NCI-H524 treated with DMSO at 0.1 percent for 48 hours (cell line): ENCODE results near the gene MIA.
"Not testable (repeated sequence)": the region's sequence is repeated elsewhere in the genome, so short reads cannot be mapped to it uniquely, and the experiment has no call there.

ENCODE experiments used
- DNase-seq: peaks from one replicate; lab custom pipeline; 2025; lab: John Stamatoyannopoulos, UW

The MIA gene

GRCh38 chr19:40780582-40780981 is 5.3 kb downstream of the MIA start:
- no peak for DNase-seq

GRCh38 chr19:40781140-40781539 is 5.8 kb downstream of the MIA start:
- no peak for DNase-seq

- DNase-seq, result no peak
Measured at GRCh38 chr19:40783711-40784110, 8.4 kb downstream of the MIA start.

DNA sequence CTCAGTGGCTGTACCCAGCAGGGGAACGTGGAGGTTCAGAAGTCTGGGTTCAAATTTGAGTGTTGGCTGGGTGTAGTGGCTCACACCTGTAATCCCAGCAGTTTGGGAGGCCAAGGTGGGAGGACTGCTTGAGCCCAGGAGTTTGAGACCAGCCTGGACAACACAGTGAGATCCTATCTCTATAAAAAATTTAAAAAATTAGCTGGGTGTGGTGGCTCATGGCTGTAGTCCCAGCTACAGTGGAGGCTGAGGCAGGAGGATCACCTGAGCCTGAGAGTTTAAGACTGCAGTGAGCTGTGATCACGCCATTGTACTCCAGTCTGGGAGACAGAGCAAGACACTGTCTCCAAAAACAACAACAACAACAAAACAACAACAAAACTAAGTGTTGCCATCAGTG is 8.8 kb downstream of the MIA start:
- not testable (repeated sequence) for DNase-seq

DNA sequence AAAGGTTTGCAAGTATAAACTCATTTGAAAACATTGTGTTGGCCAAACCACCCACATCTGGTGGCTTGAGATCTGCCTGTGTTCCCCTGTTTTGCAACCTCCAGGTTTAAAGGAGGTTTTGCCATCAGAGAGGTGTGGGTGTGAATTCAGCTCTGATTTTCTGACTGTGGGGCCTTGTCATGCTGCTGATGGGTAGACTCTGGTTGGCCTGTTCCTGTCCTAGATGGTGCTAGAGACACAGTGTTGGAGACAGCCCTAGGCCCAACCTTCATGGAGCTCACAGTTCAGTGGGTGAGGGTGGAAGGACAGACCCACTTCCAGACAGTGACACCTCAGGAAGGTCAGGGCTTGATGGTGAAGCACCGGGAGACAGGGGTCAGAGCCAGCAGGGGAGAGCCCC is 10.2 kb downstream of the MIA start:
- DNase-seq, result no peak

- DNase-seq, result no peak
Measured at GRCh38 chr19:40786060-40787037, 11.0 kb downstream of the MIA start.

GRCh38 chr19:40791349-40791748 is 16.0 kb downstream of the MIA start:
- no peak for DNase-seq

DNA sequence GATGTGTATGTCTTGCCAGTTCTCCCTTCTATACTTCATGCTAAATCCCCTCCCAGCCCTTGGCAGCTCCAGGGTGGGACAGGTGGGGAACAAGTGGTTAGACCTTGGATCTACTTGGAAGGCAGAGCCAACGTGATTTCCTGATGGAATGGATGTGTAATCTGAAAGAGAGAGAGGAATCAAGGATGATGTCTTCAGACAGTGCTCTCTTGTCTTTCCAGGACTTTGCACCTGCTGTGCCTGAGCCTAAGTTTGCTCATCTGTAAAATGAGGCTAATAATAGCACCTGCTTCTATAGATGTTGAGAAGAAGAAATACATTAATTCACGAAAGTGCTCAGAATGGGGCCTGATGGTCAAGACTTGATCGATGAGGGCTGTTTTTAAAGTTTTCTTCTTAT is 16.7 kb downstream of the MIA start:
- DNase-seq, result no peak

- DNase-seq, result no peak
Measured at GRCh38 chr19:40797166-40797962, 22.0 kb downstream of the MIA start.

DNA sequence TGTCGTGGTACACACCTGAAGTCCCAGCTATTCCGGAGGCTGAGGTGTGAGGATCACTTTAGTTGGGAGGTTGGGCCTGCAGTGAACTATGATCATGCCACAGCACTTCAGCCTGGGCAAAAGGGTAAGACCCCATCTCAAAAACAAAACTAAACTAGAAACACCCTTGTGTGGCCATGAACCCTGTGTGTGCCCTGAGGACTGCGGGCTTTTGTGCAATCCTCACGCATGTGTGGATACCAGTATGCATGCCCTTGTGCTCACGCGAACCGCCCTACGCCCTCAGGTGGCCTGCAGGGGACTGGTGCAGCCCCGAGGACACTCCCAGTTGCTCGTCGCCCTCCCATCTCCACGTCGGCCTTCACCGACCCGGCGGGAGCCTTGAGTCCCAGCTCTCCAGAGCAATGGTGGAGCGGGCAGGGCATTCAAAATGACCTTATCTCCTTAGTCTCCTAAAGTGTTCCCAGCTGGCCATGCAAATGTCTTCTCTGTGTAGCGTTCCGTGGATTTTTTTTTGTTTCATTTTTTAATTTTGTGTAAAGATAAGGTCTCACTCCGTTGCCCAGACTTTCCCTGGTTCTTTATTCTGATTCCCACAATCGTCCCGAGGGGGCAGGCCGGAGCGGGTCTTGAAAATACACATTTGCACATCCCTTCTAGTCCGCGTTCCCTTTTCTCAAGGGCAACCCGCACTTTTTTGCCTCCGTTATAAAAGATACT is 22.8 kb downstream of the MIA start:
- no peak for DNase-seq

GRCh38 chr19:40798683-40799557 is 23.6 kb downstream of the MIA start, which contains the start of gene EGLN2:
TSS of gene EGLN2 (plus strand) at chr19:40799191. CDS start at chr19:40800573, 1,382 bp downstream.
- DNase-seq, result peak; percentile 97

DNA sequence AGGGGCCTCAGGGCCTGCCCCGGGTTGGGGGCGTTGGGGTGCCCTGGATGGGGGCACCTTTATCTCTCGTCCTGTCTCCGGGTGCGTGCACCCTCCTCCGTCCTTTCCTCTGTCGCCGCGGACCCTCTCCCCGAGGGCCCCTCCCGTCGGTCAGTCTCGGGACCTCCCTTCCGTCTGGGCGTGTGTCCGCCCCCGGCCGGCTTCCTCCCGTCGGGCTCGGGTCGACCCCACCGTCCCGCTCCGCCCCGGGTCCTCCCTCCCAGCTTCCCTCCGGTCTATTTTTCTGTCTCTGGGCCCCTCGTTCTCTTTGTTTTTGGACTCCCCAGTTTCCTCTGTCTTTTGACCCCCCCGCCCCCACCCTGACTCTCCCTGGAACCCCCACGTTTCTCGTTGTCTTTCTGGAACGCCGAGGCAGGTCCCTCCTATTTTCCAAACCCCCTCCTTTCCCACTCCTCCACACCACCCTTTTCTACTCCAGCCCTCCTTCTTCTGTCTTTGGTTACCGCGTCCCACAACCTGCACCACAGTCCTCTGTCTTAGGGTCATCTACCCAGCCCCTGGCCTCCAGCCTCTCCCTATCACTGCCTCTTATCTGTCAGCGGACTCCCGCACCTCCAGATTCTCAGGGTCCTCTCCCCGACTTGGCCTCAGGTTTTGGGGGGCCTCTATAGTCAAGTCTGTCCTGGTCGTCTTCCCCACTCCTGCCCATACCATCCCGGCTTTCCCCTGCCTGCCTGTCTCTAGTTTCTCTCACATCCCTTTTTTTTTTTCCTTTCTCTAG is 24.4 kb downstream of the MIA start:
- no peak for DNase-seq

GRCh38 chr19:40800339-40800996 is 25.1 kb downstream of the MIA start:
- no peak for DNase-seq

DNA sequence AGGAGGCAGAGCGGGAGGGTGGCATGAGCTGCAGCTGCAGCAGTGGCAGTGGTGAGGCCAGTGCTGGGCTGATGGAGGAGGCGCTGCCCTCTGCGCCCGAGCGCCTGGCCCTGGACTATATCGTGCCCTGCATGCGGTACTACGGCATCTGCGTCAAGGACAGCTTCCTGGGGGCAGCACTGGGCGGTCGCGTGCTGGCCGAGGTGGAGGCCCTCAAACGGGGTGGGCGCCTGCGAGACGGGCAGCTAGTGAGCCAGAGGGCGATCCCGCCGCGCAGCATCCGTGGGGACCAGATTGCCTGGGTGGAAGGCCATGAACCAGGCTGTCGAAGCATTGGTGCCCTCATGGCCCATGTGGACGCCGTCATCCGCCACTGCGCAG is 25.7 kb downstream of the MIA start:
- DNase-seq, result no peak

DNA sequence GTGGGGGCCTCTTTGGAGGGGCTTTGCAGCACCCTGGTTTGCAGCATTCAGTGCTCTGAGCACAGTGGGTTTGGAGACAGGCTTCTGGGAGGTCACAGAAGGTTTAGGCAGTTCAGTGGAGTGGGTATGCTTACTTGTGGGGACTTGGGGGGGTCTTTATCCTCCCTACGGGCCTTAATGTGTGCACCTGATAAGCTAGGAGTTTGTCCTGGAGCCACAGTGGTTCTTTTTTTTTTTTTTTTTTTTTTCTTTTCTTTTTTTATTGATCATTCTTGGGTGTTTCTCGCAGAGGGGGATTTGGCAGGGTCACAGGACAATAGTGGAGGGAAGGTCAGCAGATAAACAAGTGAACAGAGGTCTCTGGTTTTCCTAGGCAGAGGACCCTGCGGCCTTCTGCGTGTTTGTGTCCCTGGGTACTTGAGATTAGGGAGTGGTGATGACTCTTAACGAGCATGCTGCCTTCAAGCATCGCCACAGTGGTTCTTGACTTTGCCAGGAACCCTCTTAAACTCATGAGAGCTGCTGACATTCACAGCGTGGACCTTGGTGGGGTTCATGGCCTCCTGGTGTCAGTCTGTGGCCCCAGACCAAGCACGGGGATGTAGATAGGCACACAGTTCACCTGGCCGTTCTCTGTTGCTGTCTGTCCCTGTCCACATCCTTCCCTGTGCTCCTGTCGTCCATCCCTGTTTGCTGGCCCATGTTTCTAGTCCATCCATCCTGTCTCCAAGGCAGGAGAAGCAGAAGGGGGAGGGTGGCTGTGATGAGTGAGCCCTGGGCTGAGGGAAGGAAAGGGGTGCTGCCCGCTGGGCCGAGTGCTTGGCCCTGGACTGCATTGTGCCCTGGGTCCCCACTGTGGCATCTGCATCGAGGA is 26.3 kb downstream of the MIA start:
- DNase-seq, result no peak

GRCh38 chr19:40802300-40803169 is 27.2 kb downstream of the MIA start:
- DNase-seq, result no peak

DNA sequence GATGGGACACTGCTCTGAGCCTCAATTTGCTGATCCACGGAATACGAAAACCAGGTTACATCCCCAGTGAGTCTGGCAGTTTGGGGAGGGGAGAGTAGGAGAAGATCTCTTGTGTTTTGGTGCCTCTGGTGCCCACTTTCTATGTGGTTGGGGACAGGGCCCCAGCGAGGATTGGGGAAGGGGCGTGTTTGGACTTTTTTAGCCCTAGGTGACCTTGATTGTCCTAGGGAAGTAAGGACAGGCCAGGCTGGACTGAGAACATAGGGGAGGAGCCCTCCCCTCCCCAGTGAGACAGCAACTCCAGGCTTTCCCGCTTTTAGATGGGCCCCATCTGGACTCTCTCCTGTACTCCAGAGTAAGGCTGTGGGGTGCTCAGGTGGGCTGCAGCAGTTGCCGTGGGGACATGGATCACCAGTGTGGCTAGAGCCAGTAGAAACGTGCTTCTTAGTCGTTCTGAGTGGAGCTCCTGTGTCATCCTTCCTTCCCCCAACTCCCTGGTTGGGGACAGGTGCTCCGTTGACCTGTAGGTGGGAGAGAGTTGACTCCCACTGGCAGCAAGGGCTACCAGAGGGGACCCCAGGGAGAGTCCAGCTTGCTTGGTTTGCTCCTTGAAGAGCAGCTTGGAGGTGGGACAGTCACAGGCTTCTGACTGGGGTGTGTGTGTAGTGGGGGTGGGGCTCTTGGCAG is 28.0 kb downstream of the MIA start:
- DNase-seq, result no peak
